Ramos (cell line): ENCODE data around the gene RIOX2.
"Not testable (repeated sequence)": the region's sequence is repeated elsewhere in the genome, so short reads cannot be mapped to it uniquely, and the experiment has no call there.

Experiments
- in situ Hi-C: fragments of 300-500 bp; cut with MboI; formaldehyde crosslinking; loops from one replicate; pipeline ENCODE4 v1.14.3; 2022; ENCODE audit warnings: low sequenced_read_pairs; ENCODE audit not compliant: unreplicated experiment

The RIOX2 gene

GRCh38 chr3:97928986-97929385 is 43.2 kb downstream of the RIOX2 start:
- in situ Hi-C loops, result no loop called here

- in situ Hi-C loops, result no loop called here
Observed at GRCh38 chr3:97927704-97928103, 44.5 kb downstream of the RIOX2 start.

DNA sequence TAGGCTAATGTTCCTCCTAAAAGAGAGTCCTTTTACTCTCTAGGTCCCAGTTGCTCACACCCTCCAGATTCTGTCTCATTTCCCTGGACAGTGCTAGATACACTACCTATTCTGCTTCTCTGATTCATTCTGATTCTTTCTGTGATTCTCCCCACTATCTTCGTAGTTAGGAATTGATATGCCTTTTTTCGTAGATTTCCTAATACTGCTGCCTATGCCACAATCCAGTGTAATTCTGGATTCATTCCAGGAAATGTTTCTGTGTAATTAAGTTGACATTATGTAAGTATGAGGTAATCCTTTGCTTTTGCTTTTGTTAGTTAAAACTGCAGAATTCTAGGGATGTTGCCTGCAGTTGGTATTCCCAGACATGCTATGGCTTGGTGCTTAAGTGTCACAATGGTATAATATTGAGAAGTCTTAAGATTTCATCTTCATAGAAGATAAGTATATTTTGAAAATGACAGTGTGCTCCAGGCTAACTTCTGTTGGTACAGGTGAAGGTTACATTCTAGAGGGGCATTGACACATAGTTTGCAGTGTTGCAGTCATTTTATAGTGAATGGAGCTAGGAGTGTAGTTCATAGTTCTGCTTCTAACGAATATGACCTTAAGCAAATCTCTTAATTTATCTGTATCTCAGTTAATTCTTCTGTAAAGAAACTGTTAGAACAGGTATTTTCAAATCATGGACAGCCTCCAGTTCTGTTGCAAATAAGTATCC is 54.3 kb downstream of the RIOX2 start:
- in situ Hi-C loops, result no loop called here

- in situ Hi-C loops, result no loop called here
Observed at GRCh38 chr3:97916576-97916975, 55.7 kb downstream of the RIOX2 start.

DNA sequence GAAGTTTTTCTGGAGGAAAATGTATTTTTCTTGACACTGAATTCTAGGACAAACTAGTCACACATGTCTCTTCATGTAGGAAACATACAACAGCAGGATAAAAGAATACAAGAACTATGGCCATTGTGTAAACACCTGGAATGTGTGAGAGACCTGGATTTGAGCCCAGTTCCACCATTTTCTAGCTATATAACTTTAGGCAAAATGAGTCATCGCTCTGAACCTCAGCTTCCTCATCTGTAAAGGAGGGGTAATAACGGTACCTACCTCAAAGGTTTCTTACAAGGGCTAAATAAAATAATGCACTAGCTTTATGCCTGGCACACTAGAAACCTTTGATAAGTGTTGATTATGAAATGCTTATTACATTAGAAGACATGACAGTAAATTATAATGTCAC is 57.8 kb downstream of the RIOX2 start:
- in situ Hi-C loops, result no loop called here

GRCh38 chr3:97911459-97911858 is 60.8 kb downstream of the RIOX2 start:
- in situ Hi-C loops, result no loop called here

DNA sequence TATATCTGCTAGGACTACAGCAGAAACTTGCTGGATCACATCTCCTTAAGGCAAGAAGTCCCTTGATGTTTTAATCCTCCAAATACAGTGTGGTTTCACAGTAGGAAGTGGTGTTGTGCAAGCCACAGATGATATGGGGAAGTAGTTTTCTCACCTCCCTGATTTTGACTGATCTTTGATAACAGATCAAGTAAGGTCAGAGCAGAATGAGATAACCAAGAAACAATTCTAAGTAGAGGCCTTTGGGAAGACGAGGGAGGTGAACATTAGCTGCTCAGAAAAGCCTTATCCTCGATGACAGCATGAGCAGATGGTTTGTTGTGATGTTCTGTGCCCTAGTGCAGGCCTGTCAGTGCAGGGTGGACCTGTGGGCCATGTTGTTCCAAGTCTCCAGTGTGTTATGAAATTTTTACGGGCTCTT is 61.3 kb downstream of the RIOX2 start:
- in situ Hi-C loops, result no loop called here

GRCh38 chr3:97910236-97910831 is 61.9 kb downstream of the RIOX2 start:
- in situ Hi-C loops, result not testable (repeated sequence)

GRCh38 chr3:97909830-97910229 is 62.4 kb downstream of the RIOX2 start:
- in situ Hi-C loops, result not testable (repeated sequence)

DNA sequence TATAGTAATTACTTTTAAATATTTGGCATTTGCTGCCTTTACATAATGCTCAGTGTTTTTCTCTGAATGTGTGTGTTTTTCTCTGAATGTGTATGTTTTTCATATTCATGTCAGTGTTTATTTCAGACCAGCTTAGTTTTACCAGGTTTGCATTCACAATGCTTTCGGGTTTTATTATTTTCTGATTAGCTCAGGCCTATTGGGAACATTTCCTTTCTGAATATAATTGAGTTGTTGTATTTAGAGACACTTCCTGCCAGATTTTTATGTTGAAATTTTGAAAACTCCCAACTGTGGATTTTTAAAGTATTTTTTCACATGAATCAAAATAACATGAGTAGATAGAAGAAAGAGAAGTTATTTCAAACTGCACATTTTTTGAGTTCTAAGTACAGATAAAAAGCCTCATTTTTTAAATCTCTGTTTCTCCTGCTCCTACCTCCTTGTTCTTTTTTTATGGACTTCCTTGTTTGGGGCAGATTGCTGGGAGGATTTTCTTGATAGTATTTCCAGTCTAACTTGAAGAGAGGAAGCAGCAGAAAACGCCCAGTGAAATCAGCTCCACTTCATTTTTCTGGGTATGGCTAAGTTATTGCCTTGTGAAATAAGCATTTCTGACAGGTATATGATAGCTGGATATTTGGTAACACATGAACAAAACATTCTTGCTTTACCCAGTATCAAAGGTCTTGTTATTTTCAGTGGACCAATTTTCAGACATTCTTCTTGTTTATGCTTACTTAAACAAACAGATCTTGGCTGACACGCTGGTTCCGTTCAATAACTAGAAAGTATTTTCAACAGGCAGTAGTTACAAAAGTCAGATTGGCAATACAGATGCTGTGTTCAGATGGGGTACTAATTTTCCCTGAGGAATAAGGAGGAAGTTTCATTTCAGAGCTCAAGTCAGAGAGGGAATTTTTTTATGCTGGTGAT is 70.7 kb downstream of the RIOX2 start:
- in situ Hi-C loops, result no loop called here

GRCh38 chr3:97899331-97899730 is 72.9 kb downstream of the RIOX2 start:
- in situ Hi-C loops, result no loop called here

- in situ Hi-C loops, result no loop called here
Observed at GRCh38 chr3:97896547-97896946, 75.7 kb downstream of the RIOX2 start.

DNA sequence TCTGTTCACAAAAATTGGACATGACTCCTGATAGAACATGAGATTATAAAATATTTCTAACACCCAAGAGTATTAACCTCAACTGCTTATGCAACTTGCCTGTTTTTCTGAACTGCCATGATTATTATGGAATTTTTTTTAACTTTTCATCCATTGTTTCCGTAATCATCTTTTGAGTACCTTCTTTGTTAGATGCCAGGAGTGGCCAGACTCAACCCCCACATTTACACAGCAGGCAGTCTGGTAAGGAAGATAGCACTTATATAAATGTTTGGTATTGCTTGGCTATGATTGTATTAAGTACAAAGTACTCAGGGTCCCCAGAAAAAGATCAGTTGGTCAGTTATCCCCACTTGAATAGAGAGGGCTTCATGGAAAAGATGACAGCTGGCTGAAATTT is 76.1 kb downstream of the RIOX2 start:
- in situ Hi-C loops, result no loop called here

- in situ Hi-C loops, result no loop called here
Observed at GRCh38 chr3:97895216-97895615, 77.0 kb downstream of the RIOX2 start.

GRCh38 chr3:97892852-97893251 is 79.4 kb downstream of the RIOX2 start:
- in situ Hi-C loops, result no loop called here
